A549 (cell line): ENCODE results near the gene SUFU. TPM values are rescaled to one million over a fixed set of nuclear protein-coding genes. Genes with fewer than 3 reads are reported as not detected.

Experiments used
- ATAC-seq, 2 experiments: fragments of 200-7000 bp in 1 of 2; fragments of >200 bp in 1 of 2; cut with Nextera tagmentation in 1 of 2; cut with Tn5 transposase in 1 of 2; 3 replicates each; pipeline versions ENCODE4 v1.8.0 to v1.9.1; 2018 to 2020; ENCODE audit warnings: mild to moderate bottlenecking in 1 of 2, moderate library complexity in 1 of 2
- CTCF ChIA-PET: fragments of 300-600 bp; sonication (Branson Sonifier 250); formaldehyde crosslinking; extraction: SDS; loops from one replicate; lab custom pipeline; 2021; ENCODE audit warnings: antibody characterized with exemption, inconsistent platforms; lab: Yijun Ruan, JAX
- POLR2A ChIA-PET: fragments of 350-600 bp; formaldehyde crosslinking; extraction: SDS; loops from one replicate; lab custom pipeline; 2021; ENCODE audit warnings: antibody characterized with exemption, inconsistent platforms; lab: Yijun Ruan, JAX
- DNase-seq, 2 experiments: peaks; one replicate each; pipeline versions ENCODE4 v3.0.0 to v3.0.0-alpha.2; 2011 to 2016; ENCODE audit warnings: low read depth in 1 of 2, low spot score in 1 of 2
- FAIRE-seq: peaks from 2 replicates; lab custom pipeline; 2011; peaks lifted over from hg19 to GRCh38; lab: Jason Lieb, UNC
- H3K27ac ChIP-seq, 2 experiments: fragments of >200 bp; sonication (Bioruptor Twin); formaldehyde crosslinking; 3 replicates each; pipeline ENCODE4 v1.5.1; 2016 to 2017
- H3K4me1 ChIP-seq: fragments of >200 bp; sonication (Bioruptor Twin); formaldehyde crosslinking; 3 replicates; pipeline ENCODE4 v1.6.1; 2016
- H3K4me2 ChIP-seq: fragments of >200 bp; sonication (Bioruptor Twin); formaldehyde crosslinking; 3 replicates; pipeline ENCODE4 v1.6.1; 2016
- H3K4me3 ChIP-seq: fragments of >200 bp; sonication (Bioruptor Twin); formaldehyde crosslinking; 3 replicates; pipeline ENCODE4 v1.5.1; 2016
- H3K9me3 ChIP-seq: fragments of >200 bp; sonication (Bioruptor Twin); formaldehyde crosslinking; 3 replicates; pipeline ENCODE4 v1.6.1; 2016
- ATOH8 ChIP-seq: fragments of 250-450 bp; sonication (Bioruptor Pico); IDR thresholded peaks from 2 replicates; pipeline ENCODE4 v1.5.0; 2020; ENCODE audit warnings: low read depth, mild to moderate bottlenecking, moderate library complexity
- BHLHE40 ChIP-seq: IDR thresholded peaks from 2 replicates; pipeline ENCODE4 v1.6.1; 2012; ENCODE audit warnings: low read depth, low read length, inconsistent platforms
- CBX2 ChIP-seq: fragments of 200-600 bp; sonication (generic); IDR thresholded peaks from 2 replicates; pipeline ENCODE4 v1.6.1; 2016; ENCODE audit warnings: low read depth, mild to moderate bottlenecking, borderline replicate concordance
- CHD2 ChIP-seq: fragments of 150-350 bp; IDR thresholded peaks from 2 replicates; pipeline ENCODE4 v1.6.1; 2014; ENCODE audit warnings: low read length; ENCODE audit not compliant: partially characterized antibody
- EHF ChIP-seq: fragments of 250-450 bp; sonication (Bioruptor Pico); IDR thresholded peaks from 2 replicates; pipeline ENCODE4 v1.5.0; 2020; ENCODE audit warnings: mild to moderate bottlenecking
- EP300 ChIP-seq, 2 experiments: fragments of >200 bp; sonication (Bioruptor Twin); formaldehyde crosslinking; IDR thresholded peaks; 2 replicates in 1 of 2; 3 replicates in 1 of 2; pipeline ENCODE4 v1.6.1; 2016 to 2017
- GATA3 ChIP-seq: IDR thresholded peaks from 2 replicates; pipeline ENCODE4 v1.6.1; 2012; ENCODE audit warnings: borderline replicate concordance
- HES2 ChIP-seq: fragments of >200 bp; sonication (Bioruptor Twin); formaldehyde crosslinking; IDR thresholded peaks from 2 replicates; pipeline ENCODE4 v1.6.1; 2016
- HEYL ChIP-seq: fragments of 250-450 bp; sonication (Bioruptor Pico); IDR thresholded peaks from 2 replicates; pipeline ENCODE4 v1.8.0; 2021; ENCODE audit warnings: mild to moderate bottlenecking, moderate library complexity
- HOXA7 ChIP-seq: fragments of 250-450 bp; sonication (Bioruptor Pico); IDR thresholded peaks from 2 replicates; pipeline ENCODE4 v1.5.0; 2020; ENCODE audit warnings: mild to moderate bottlenecking, moderate library complexity
- HOXB5 ChIP-seq: fragments of 250-450 bp; sonication (Bioruptor Pico); IDR thresholded peaks from 2 replicates; pipeline ENCODE4 v1.5.0; 2020; ENCODE audit warnings: mild to moderate bottlenecking, moderate library complexity
- JUNB ChIP-seq: fragments of >200 bp; sonication (Bioruptor Twin); formaldehyde crosslinking; IDR thresholded peaks from 2 replicates; pipeline ENCODE4 v1.6.1; 2016
- KDM1A ChIP-seq: fragments of 200-600 bp; sonication (generic); IDR thresholded peaks from 2 replicates; pipeline ENCODE4 v1.6.1; 2016; ENCODE audit warnings: low read depth, mild to moderate bottlenecking
- MAFK ChIP-seq: fragments of 450-650 bp; IDR thresholded peaks from 2 replicates; pipeline ENCODE4 v1.6.1; 2014; ENCODE audit not compliant: partially characterized antibody
- MAX ChIP-seq: IDR thresholded peaks from 2 replicates; pipeline ENCODE4 v1.6.1; 2012
- NPAS2 ChIP-seq: fragments of 250-450 bp; sonication (Bioruptor Pico); IDR thresholded peaks from 2 replicates; pipeline ENCODE4 v1.8.0; 2022; ENCODE audit warnings: mild to moderate bottlenecking, moderate library complexity, borderline replicate concordance
- POLR2A ChIP-seq: IDR thresholded peaks from 2 replicates; pipeline ENCODE4 v1.6.1; 2012; ENCODE audit warnings: mild to moderate bottlenecking, low read length
- RCOR1 ChIP-seq: fragments of 150-350 bp; IDR thresholded peaks from 2 replicates; pipeline ENCODE4 v1.6.1; 2014; ENCODE audit warnings: antibody characterized with exemption, low read length, low read depth
- REST ChIP-seq: fragments of 200-600 bp; sonication (generic); IDR thresholded peaks from 2 replicates; pipeline ENCODE4 v1.6.1; 2016; ENCODE audit warnings: antibody characterized with exemption, mild to moderate bottlenecking, moderate library complexity
- SREBF2 ChIP-seq: fragments of 450-650 bp; IDR thresholded peaks from 2 replicates; pipeline ENCODE4 v1.6.1; 2014; ENCODE audit warnings: mild to moderate bottlenecking, moderate library complexity
- TFCP2L1 ChIP-seq: fragments of 250-450 bp; sonication (Bioruptor Pico); IDR thresholded peaks from 2 replicates; pipeline ENCODE4 v1.5.0; 2021; ENCODE audit warnings: mild to moderate bottlenecking
- WGBS: methylation state at CpG from one replicate; pipeline ENCODE4 v1.1.6; 2017; ENCODE audit errors: missing lambda C conversion rate; 5-methylcytosine and 5-hydroxymethylcytosine counted together
- polyA plus RNA-seq, 4 experiments: library from polyadenylated mRNA; depleted of rRNA in 3 of 4; stranded (reverse); fragments of >200 nt; fragmentation: RNase III in 1 of 4; extraction: RNeasy Plus Mini Kit Qiagen cat#74134 plus additional on column Dnase treatment in 1 of 4; gene quantifications; 2 replicates in 3 of 4; 3 replicates in 1 of 4; pipeline ENCODE4 v1.2.3, GENCODE V29; 2011 to 2017

SUFU gene
- polyA plus RNA-seq, 2 of the 4 experiments (the other 2 are of a cell fraction): 3.7 to 5.5 TPM

GRCh38 chr10:102611514-102612087 lies 107.8 kb downstream of the SUFU start (continued):
- TF ChIP-seq BHLHE40 (no peak), MAX (no peak)

GRCh38 chr10:102612964-102613275 lies 109.1 kb downstream of the SUFU start:
- no peak for DNase-seq
- Histone ChIP-seq H3K27ac (no peak overlapping the region), H3K4me3 (no peak overlapping the region), H3K4me1 (peaks cover 5% of the 10 kb centered on the region), H3K9me3 (no peaks in the 10 kb centered on the region), H3K4me2 (no peak overlapping the region)
- FAIRE-seq: no peak
- ATAC-seq: no peak
- ChIA-PET POLR2A (interaction anchor here (0.9 kb wide), 1 partner anchor 29 kb away, joined by 4 read pairs; no protein-coding TSS in a partner anchor), CTCF (interaction anchor here (1.4 kb wide), 1 partner anchor 32 kb away, joined by 3 read pairs; the partner anchor contains the start of gene TRIM8)
- 91% methylated on average over 8 of the region's 8 CpGs for WGBS
- TF ChIP-seq POLR2A (no peak), CBX2 (no peak), GATA3 (no peak), KDM1A (no peak), MAFK (no peak), ATOH8 (no peak), HOXA7 (CRISPR knock-in tag) (no peak)

GRCh38 chr10:102613286-102613685 lies 109.5 kb downstream of the SUFU start:
- CTCF ChIA-PET: interaction anchor here (1.0 to 1.4 kb wide), 2 partner anchors 30 to 31 kb away, joined by 3 read pairs; partner anchors contain the start of gene TRIM8
- H3K4me3 ChIP-seq: no peak overlapping the region
- WGBS: 90% methylated on average over 7 of the region's 7 CpGs
- FAIRE-seq (no peak), ATAC-seq (no peak), DNase-seq (no peak)
- TF ChIP-seq JUNB (no peak), CHD2 (no peak), EHF (CRISPR knock-in tag) (no peak), RCOR1 (no peak)
- H3K9me3 ChIP-seq: no peaks in the 10 kb centered on the region
- peaks cover 5% of the 10 kb centered on the region for H3K4me1 ChIP-seq
- POLR2A ChIA-PET: interaction anchor here (0.9 kb wide), 1 partner anchor 29 kb away, joined by 4 read pairs; no protein-coding TSS in a partner anchor
- no peak overlapping the region for H3K27ac ChIP-seq
- H3K4me2 ChIP-seq: no peak overlapping the region

GRCh38 chr10:102613785-102614184 lies 110.0 kb downstream of the SUFU start:
- ATAC-seq (no peak), DNase-seq (no peak), FAIRE-seq (no peak)
- CTCF ChIA-PET: interaction anchor here (1.0 to 3.4 kb wide), 3 partner anchors 9 to 31 kb away, joined by 3 to 11 read pairs (median 3); partner anchors contain the start of gene TRIM8
- POLR2A ChIA-PET: interaction anchor here (0.7 to 0.9 kb wide), 2 partner anchors 18 to 28 kb away, joined by 3 to 4 read pairs; no protein-coding TSS in a partner anchor
- 85% methylated on average over 7 of the region's 8 CpGs for WGBS
- H3K4me2 ChIP-seq: no peak overlapping the region
- no peak overlapping the region for H3K4me3 ChIP-seq
- no peak overlapping the region for H3K27ac ChIP-seq
- TF ChIP-seq CBX2 (no peak), TFCP2L1 (CRISPR knock-in tag) (no peak), EP300 (IDR thresholded peaks at IDR 0.05) (no peak), CHD2 (no peak), HES2 (no peak), NPAS2 (CRISPR knock-in tag) (no peak), REST (no peak), HEYL (CRISPR knock-in tag) (no peak), SREBF2 (no peak), HOXB5 (CRISPR knock-in tag) (no peak)
- TF ChIP-seq, all 56 proteins: peak for 0
- Histone ChIP-seq H3K4me1 (peaks cover 5% of the 10 kb centered on the region), H3K9me3 (no peaks in the 10 kb centered on the region)
